ENCODE data around the gene TMEM258. TPM values are rescaled to one million over a fixed set of nuclear protein-coding genes. Genes with fewer than 3 reads are reported as not detected.
A peak's percentile ranks its signal among the peaks of the same experiment; 100 is the strongest.

Gene TMEM258
- total RNA-seq, 1 donor from 2014 or later: 104 TPM

DNA sequence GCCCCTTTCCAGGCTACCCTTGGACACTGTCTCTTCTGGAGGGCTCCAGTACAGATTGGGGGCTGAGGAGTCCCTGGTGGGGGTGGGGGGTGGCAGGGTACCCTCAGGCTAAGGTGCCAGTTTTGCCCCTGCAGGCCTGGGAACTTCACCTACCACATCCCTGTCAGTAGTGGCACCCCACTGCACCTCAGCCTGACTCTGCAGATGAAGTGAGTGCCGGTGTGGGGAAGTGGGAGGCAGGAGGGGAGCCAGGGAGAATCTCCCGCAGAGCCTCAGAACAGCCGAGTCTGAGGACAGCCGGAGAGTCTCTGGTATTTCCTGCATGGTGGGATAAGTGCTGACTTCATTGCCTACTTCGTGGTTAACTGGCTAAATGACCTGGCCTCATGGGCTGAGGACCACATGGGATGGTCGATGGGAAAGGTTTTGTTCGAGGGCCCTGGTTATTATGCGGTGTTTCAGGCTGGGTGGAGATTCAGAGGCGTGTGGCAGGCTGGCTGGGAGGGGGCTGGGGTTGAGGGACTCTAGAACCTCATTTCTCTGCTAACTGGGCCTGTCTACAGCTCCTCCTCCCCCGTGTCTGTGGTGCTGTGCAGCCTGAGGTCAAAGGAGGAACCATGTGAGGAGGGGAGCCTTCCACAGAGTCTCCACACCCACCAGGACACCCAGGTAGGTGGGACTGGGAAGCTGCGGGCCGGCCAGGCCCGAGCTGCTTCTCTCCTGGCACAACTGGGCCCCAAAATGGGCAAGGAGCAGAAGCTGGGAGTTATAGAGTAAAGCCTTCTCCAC, 8.5 kb downstream of the TMEM258 start:
- intact Hi-C loops (cut with DNase I): no loop called here
- no peaks in the 10 kb centered on the region for H3K4me1 ChIP-seq
- H3K27me3 ChIP-seq (ENCODE audit: low read depth): no peaks in the 10 kb centered on the region
- TF ChIP-seq, protein P1, sequence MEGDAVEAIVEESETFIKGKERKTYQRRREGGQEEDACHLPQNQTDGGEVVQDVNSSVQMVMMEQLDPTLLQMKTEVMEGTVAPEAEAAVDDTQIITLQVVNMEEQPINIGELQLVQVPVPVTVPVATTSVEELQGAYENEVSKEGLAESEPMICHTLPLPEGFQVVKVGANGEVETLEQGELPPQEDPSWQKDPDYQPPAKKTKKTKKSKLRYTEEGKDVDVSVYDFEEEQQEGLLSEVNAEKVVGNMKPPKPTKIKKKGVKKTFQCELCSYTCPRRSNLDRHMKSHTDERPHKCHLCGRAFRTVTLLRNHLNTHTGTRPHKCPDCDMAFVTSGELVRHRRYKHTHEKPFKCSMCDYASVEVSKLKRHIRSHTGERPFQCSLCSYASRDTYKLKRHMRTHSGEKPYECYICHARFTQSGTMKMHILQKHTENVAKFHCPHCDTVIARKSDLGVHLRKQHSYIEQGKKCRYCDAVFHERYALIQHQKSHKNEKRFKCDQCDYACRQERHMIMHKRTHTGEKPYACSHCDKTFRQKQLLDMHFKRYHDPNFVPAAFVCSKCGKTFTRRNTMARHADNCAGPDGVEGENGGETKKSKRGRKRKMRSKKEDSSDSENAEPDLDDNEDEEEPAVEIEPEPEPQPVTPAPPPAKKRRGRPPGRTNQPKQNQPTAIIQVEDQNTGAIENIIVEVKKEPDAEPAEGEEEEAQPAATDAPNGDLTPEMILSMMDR (IDR thresholded peaks at IDR 0.05): no peak
- H3K36me3 ChIP-seq: peaks cover 67% of the 10 kb centered on the region
- no peak overlapping the region for H3K27ac ChIP-seq
- H3K9me3 ChIP-seq: no peaks in the 10 kb centered on the region
- ATAC-seq: no peak
- no peak for DNase-seq
- no peak overlapping the region for H3K4me3 ChIP-seq

DNA sequence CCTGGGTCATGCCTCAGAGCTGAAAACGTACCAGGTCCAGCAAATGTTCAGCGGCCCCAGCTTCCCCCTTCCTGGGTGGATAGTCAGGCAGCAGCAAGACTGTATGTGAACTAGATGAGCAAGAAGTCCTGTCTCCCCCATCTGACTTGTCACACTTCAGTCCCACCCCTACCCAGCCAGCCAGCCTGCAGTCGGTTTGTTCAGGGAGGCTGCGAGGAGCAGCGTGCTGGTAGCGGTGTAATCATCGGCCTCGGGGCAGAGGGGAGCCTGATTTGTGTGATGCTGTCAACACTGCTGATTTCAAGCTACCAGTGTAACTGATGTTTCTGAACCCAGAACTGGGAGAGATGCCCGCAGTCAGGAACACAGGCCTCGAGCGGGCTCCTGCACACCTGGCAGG, 9.6 kb downstream of the TMEM258 start:
- no peak for ATAC-seq

DNA sequence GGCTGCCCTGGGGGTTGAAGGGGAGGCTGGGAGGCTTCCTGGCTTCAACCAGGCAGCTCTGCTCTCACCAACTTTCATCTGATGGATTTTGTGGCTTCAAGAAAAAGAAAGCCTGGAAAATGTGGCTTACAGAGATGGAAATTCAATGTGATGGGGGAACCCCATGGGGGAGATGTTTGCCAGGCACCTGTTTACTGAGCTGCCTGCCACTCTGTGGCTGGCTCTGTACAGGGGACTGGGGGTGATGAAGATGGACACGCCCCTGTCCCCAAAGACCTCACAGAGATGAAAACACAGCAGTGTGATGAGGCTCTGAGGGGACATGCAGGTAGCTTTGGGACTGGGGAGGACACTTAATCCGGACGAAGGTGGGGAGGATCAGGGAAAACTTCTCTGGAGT, 10.1 kb downstream of the TMEM258 start:
- Histone ChIP-seq H3K27ac (no peak overlapping the region), H3K27me3 (ENCODE audit: low read depth) (no peaks in the 10 kb centered on the region), H3K4me3 (no peak overlapping the region), H3K36me3 (peaks cover 51% of the 10 kb centered on the region), H3K4me1 (no peaks in the 10 kb centered on the region), H3K9me3 (no peaks in the 10 kb centered on the region)
- ATAC-seq (no peak), DNase-seq (no peak)
- TF ChIP-seq, protein P1 (IDR thresholded peaks at IDR 0.05): no peak
- intact Hi-C loops (cut with DNase I): no loop called here

More for the DNA sequence above, 9.6 kb downstream of the TMEM258 start:
- TF ChIP-seq, protein P1 (IDR thresholded peaks at IDR 0.05): no peak
- no peak overlapping the region for H3K27ac ChIP-seq
- H3K36me3 ChIP-seq: peaks cover 56% of the 10 kb centered on the region
- H3K9me3 ChIP-seq: no peaks in the 10 kb centered on the region
- no peaks in the 10 kb centered on the region for H3K4me1 ChIP-seq
- H3K27me3 ChIP-seq (ENCODE audit: low read depth): no peaks in the 10 kb centered on the region
- intact Hi-C loops (cut with DNase I): no loop called here
- no peak for DNase-seq
- no peak overlapping the region for H3K4me3 ChIP-seq

DNA sequence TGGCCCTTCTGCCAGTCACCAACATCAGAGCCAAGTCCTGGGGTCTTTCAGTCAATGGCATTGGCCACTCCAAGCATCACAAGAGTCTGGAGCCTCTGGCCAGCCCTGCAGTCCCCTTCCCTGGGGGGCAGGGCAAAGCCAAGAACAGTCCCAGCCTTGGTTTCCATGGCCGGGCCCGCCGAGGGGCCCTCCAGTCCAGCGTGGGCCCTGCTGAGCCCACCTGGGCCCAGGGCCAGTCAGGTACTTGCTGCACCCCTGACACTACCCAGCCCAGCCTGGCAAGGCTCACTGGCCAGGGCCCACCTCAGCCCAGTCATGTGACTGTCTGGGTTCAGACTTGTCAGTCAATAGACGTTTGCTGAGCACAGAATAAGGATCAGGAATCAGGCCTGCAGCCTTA, 10.8 kb downstream of the TMEM258 start:
- H3K36me3 ChIP-seq: peaks cover 44% of the 10 kb centered on the region
- ATAC-seq: no peak
- H3K4me3 ChIP-seq: no peak overlapping the region
- intact Hi-C loops (cut with DNase I): no loop called here
- H3K27me3 ChIP-seq (ENCODE audit: low read depth): no peaks in the 10 kb centered on the region
- TF ChIP-seq, protein P1 (IDR thresholded peaks at IDR 0.05): no peak
- DNase-seq: peak; percentile 35
- H3K27ac ChIP-seq: no peak overlapping the region
- H3K9me3 ChIP-seq: no peaks in the 10 kb centered on the region
- no peaks in the 10 kb centered on the region for H3K4me1 ChIP-seq

DNA sequence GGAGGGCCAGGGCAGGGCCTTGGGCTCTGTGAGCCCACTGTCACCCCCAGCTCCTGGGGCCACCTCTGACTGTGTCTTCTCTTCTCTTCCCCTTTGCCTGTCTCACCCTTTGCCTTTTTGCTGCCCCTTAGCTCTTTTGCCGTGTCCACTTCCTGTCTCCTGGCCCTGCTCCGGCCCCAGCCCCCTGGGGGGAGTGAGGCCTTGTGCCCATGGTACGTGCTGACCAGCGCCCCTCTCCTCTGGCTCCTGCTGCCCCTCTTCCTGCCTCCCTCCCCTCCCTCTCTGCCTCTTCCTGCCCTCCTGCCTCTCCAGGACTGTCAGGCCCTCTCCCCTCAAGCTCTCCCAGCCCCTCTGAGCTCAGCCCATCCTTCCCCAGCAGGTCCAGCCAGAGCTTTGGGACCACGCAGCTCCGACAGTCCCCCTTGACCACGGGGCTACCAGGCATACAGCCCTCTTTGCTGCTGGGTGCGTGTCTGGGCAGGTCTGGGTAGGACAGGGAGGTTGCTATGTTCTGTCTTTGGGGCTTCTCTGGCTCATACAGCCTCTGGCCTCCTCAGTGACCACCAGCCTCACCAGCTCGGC, 11.7 kb downstream of the TMEM258 start:
- Histone ChIP-seq H3K4me1 (no peaks in the 10 kb centered on the region), H3K36me3 (peaks cover 34% of the 10 kb centered on the region), H3K9me3 (no peaks in the 10 kb centered on the region), H3K27ac (no peak overlapping the region), H3K27me3 (ENCODE audit: low read depth) (no peaks in the 10 kb centered on the region), H3K4me3 (no peak overlapping the region)
- DNase-seq (no peak), ATAC-seq (no peak)
- TF ChIP-seq, protein P1 (IDR thresholded peaks at IDR 0.05): no peak
- intact Hi-C loops (cut with DNase I): no loop called here

Measured in lower lobe of right lung (tissue), 2 donors.